IMR-90 (cell line): ENCODE measurements around the gene ST6GALNAC2. TPM values are rescaled to one million over a fixed set of nuclear protein-coding genes. Genes with fewer than 3 reads are reported as not detected.

ENCODE experiments used
- ATAC-seq: fragments of 200-7000 bp; cut with Tn5 transposase; 2 replicates; pipeline ENCODE4 v1.9.1; 2020; ENCODE audit warnings: low read depth, mild to moderate bottlenecking, moderate library complexity
- Bru-seq: library from RNA; stranded (reverse); fragments of 400-500 nt; gene quantifications from one replicate; lab custom pipeline; 2021; lab: Mats Ljungman, UMichigan
- BruChase-seq, 2 experiments: library from RNA; stranded (reverse); fragments of 400-500 nt; gene quantifications; one replicate each; lab custom pipeline; 2021; lab: Mats Ljungman, UMichigan
- BruUV-seq: library from RNA; stranded (reverse); fragments of 400-500 nt; replicated peaks from 2 replicates; lab custom pipeline; 2021; lab: Mats Ljungman, UMichigan
- CTCF ChIA-PET: fragments of 300-600 bp; formaldehyde crosslinking; extraction: SDS; loops from one replicate; lab custom pipeline; 2021; ENCODE audit warnings: antibody characterized with exemption; lab: Yijun Ruan, JAX
- POLR2A ChIA-PET: fragments of 300-600 bp; sonication (Branson Sonifier 250); formaldehyde crosslinking; loops from one replicate; lab custom pipeline; 2022; ENCODE audit warnings: antibody characterized with exemption; ENCODE audit not compliant: unreplicated experiment; lab: Charles Lee
- DNase-seq: peaks from one replicate; pipeline ENCODE4 v3.0.0; 2013
- H2AFZ ChIP-seq: replicated peaks from 2 replicates; pipeline ENCODE3; 2013; ENCODE audit warnings: low read length, mild to moderate bottlenecking; ENCODE audit not compliant: poor library complexity
- H2AK5ac ChIP-seq: 2 replicates; pipeline ENCODE4 v1.6.1; 2013; ENCODE audit warnings: low read depth, low read length, inconsistent platforms
- H2AK9ac ChIP-seq: replicated peaks from 2 replicates; pipeline ENCODE3; 2013; ENCODE audit warnings: mild to moderate bottlenecking, low read depth, low read length, moderate library complexity; ENCODE audit not compliant: poor library complexity
- H2BK120ac ChIP-seq: 2 replicates; pipeline ENCODE4 v1.6.1; 2013; ENCODE audit warnings: low read depth, low read length, inconsistent platforms
- H2BK15ac ChIP-seq: 3 replicates; pipeline ENCODE4 v1.6.1; 2013; ENCODE audit warnings: low read depth, low read length, inconsistent platforms
- H2BK20ac ChIP-seq: 2 replicates; pipeline ENCODE4 v1.6.1; 2013; ENCODE audit warnings: low read depth, mild to moderate bottlenecking, inconsistent platforms, low read length, moderate library complexity
- H2BK5ac ChIP-seq: 2 replicates; pipeline ENCODE4 v1.6.1; 2013; ENCODE audit warnings: mild to moderate bottlenecking, low read depth, low read length, inconsistent platforms; ENCODE audit not compliant: poor library complexity, severe bottlenecking
- H3K14ac ChIP-seq: replicated peaks from 2 replicates; pipeline ENCODE4 v1.6.1; 2013; ENCODE audit warnings: low read depth, low read length, inconsistent platforms
- H3K18ac ChIP-seq: 2 replicates; pipeline ENCODE4 v1.6.1; 2013; ENCODE audit warnings: low read depth, low read length, control low read depth
- H3K23ac ChIP-seq: 2 replicates; pipeline ENCODE4 v1.6.1; 2013; ENCODE audit warnings: low read depth, low read length, inconsistent platforms
- H3K27ac ChIP-seq: 2 replicates; pipeline ENCODE4 v1.5.1; 2013; ENCODE audit warnings: mild to moderate bottlenecking, control low read depth, low read length; ENCODE audit not compliant: insufficient read depth
- H3K27me3 ChIP-seq: 2 replicates; pipeline ENCODE4 v1.6.1; 2013; ENCODE audit warnings: low read length; ENCODE audit not compliant: control insufficient read depth, insufficient read depth
- H3K36me3 ChIP-seq: 2 replicates; pipeline ENCODE4 v1.6.1; 2013; ENCODE audit warnings: low read length, mixed read lengths; ENCODE audit not compliant: control insufficient read depth, insufficient read depth
- H3K4ac ChIP-seq: 2 replicates; pipeline ENCODE4 v1.6.1; 2013; ENCODE audit warnings: low read depth, low read length, inconsistent platforms
- H3K4me1 ChIP-seq: 2 replicates; pipeline ENCODE4 v1.6.1; 2013; ENCODE audit warnings: low read length, mixed read lengths; ENCODE audit not compliant: control insufficient read depth, insufficient read depth
- H3K4me2 ChIP-seq: 2 replicates; pipeline ENCODE4 v1.6.1; 2013; ENCODE audit warnings: low read depth, mild to moderate bottlenecking, control low read depth, low read length, moderate library complexity
- H3K4me3 ChIP-seq: 2 replicates; pipeline ENCODE4 v1.5.1; 2013; ENCODE audit warnings: low read depth, mild to moderate bottlenecking, control low read depth, low read length, moderate library complexity; ENCODE audit not compliant: insufficient read depth
- H3K56ac ChIP-seq: 2 replicates; pipeline ENCODE4 v1.6.1; 2013; ENCODE audit warnings: low read length, inconsistent platforms; ENCODE audit not compliant: insufficient read depth; ENCODE audit errors: extremely low read depth
- H3K79me1 ChIP-seq, 2 experiments: 2 replicates each; pipeline ENCODE4 v1.6.1; 2013; ENCODE audit warnings: low read length in 2 of 2, inconsistent platforms in 1 of 2, low read depth in 1 of 2
- H3K9ac ChIP-seq: 2 replicates; pipeline ENCODE4 v1.6.1; 2013; ENCODE audit warnings: low read depth, low read length, control low read depth
- H3K9me1 ChIP-seq: 2 replicates; pipeline ENCODE4 v1.6.1; 2013; ENCODE audit warnings: low read length, inconsistent platforms; ENCODE audit not compliant: insufficient read depth
- H3K9me3 ChIP-seq: 2 replicates; pipeline ENCODE4 v1.6.1; 2013; ENCODE audit warnings: low read length; ENCODE audit not compliant: control insufficient read depth, insufficient read depth
- H4K20me1 ChIP-seq: 2 replicates; pipeline ENCODE4 v1.6.1; 2013; ENCODE audit warnings: low read length, inconsistent platforms; ENCODE audit not compliant: insufficient read depth
- H4K5ac ChIP-seq: 2 replicates; pipeline ENCODE4 v1.6.1; 2013; ENCODE audit warnings: mild to moderate bottlenecking, low read depth, low read length, control low read depth
- H4K8ac ChIP-seq, 2 experiments: 2 replicates each; pipeline ENCODE4 v1.6.1; 2013; ENCODE audit warnings: low read depth in 2 of 2, low read length in 2 of 2, control low read depth in 1 of 2, inconsistent platforms in 1 of 2
- H4K91ac ChIP-seq: 2 replicates; pipeline ENCODE4 v1.6.1; 2013; ENCODE audit warnings: low read depth, low read length, inconsistent platforms; ENCODE audit not compliant: insufficient read depth
- CEBPB ChIP-seq: IDR thresholded peaks from 2 replicates; pipeline ENCODE4 v1.6.1; 2012; ENCODE audit warnings: low read depth, low read length, improper control_type of control experiment
- CHD1 ChIP-seq: IDR thresholded peaks from 2 replicates; pipeline ENCODE4 v1.6.1; 2012; ENCODE audit warnings: low read depth, low read length, improper control_type of control experiment
- CTCF ChIP-seq: conservative IDR thresholded peaks from 2 replicates; pipeline ENCODE4 v1.5.1; 2012; ENCODE audit warnings: mild to moderate bottlenecking, low read depth, low read length, improper control_type of control experiment
- RAD21 ChIP-seq: IDR thresholded peaks from 2 replicates; pipeline ENCODE4 v1.6.1; 2012; ENCODE audit warnings: low read length, improper control_type of control experiment
- RFX5 ChIP-seq: IDR thresholded peaks from 2 replicates; pipeline ENCODE4 v1.8.0; 2012; ENCODE audit warnings: low read depth, mild to moderate bottlenecking, low read length, moderate library complexity
- WGBS, 2 experiments: methylation state at CpG; one replicate each; pipeline versions ENCODE4 v1.1.5 to v1.1.7; 2013; ENCODE audit warnings: missing lambda C conversion rate in 2 of 2; ENCODE audit not compliant: insufficient read length in 1 of 2; ENCODE audit errors: extremely low coverage in 2 of 2; 5-methylcytosine and 5-hydroxymethylcytosine counted together
- dilution Hi-C: fragments of 300-500 bp; cut with HindIII; formaldehyde crosslinking; loops from one replicate; pipeline ENCODE4 v1.14.3; 2018; ENCODE audit warnings: low sequenced_read_pairs; ENCODE audit not compliant: unreplicated experiment
- in situ Hi-C: fragments of 300-500 bp; cut with MboI; formaldehyde crosslinking; loops from 3 replicates; pipeline ENCODE4 v1.14.3; 2019; ENCODE audit warnings: low sequenced_read_pairs, inconsistent platforms, mixed read lengths
- intact Hi-C: fragments of 100-400 bp; cut with micrococcal nuclease; formaldehyde crosslinking; loops from 2 replicates; pipeline ENCODE4 v1.10.0; 2022
- long read RNA-seq: library from polyadenylated mRNA; unstranded; transcript quantifications from one replicate; pipeline ENCODE4 v2.0.0, GENCODE V29; 2021; ENCODE audit not compliant: unreplicated experiment
- polyA plus RNA-seq, 3 experiments: library from polyadenylated mRNA; depleted of rRNA; stranded (reverse); fragments of >200 nt; gene quantifications; 2 replicates each; pipeline ENCODE4 v1.2.3, GENCODE V29; 2012; ENCODE audit warnings: low replicate concordance in 1 of 3
- total RNA-seq: library from RNA; depleted of rRNA; stranded (reverse); fragments of >200 nt; gene quantifications from 2 replicates; pipeline ENCODE4 v1.2.3, GENCODE V29; 2012; rRNA removed

The ST6GALNAC2 gene
- not detected in 2 replicates for total RNA-seq
- polyA plus RNA-seq (2012; rRNA removed), result 0.10 TPM in 1 of 2 replicates, not detected in the other
- polyA plus RNA-seq (2012; cell fraction: cytosol; rRNA removed), result 0.06 and 0.18 TPM in 2 replicates
- polyA plus RNA-seq (2012; cell fraction: nucleus; rRNA removed; ENCODE audit: low replicate concordance), result 0.03 and 0.25 TPM in 2 replicates
- Bru-seq, nascent RNA, result percentile 22 among the genes with signal in this experiment
- BruChase-seq, experiment 1, labeled RNA remaining after a 6-hour chase, result percentile 25 among the genes with signal in this experiment
- BruChase-seq, experiment 2, labeled RNA remaining after a 2-hour chase, result percentile 26 among the genes with signal in this experiment
- long read RNA-seq, partial matches to known transcripts, result 1 of 3 reads
- long read RNA-seq, other reads (novel, unspliced or antisense), result 2 of 3 reads

DNA sequence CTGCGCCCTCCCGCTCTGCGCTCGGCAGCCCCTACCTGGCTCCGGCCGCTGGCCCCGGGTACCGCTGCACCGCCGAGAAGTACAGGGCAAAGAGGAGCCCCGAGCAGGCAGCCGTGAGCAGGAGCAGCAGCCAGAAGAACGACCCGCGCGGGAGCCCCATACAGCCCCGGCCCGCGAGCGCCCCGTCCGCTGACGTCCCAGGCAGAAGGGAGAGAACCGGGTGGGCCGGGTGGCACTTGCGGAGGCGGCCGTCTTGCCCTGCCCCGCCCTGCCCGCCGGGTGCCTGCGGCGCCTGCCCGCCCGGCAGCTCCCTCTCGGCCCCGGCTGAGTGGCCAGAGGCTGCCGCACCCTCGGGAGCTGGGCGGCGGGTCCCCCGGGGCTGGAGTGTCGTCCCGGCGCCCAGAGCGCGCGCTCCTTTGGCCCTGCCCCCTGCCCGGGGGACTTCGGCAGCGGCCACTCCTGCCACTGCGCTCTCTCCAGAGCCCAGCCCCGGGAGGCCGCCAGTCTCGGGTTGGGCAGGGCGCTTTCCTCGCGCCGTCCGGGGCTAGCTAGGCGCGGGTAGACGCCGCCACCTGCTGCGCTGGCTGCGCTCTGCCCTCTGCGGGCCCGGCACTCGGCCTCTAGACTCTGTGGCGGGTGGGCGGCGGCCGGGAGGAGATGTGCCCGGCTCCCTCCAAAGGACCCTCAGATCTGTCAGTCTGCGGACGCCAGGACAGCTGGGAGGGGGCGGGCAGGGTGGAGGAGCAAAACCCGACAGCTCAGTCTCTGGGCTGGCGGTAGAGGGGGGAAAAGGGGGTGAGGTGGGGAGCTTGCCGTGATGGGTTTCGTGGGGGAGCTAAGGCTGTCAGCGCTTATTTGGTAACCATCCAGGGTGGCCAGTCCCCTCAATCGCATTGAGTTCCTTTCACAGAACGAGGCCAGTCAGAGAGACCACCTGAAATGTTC, at the start of gene ST6GALNAC2:
Gene ST6GALNAC2 (minus strand): TSS at position 212 of the 945 bp plus-strand sequence. CDS start 52 bp downstream, at position 160.
- H3K9me3 ChIP-seq, result 0 out of 2 replicates have a peak, but pooled peaks cover 2% of the 10 kb centered on the region
- no peak within 1 kb of the TSS for H2BK120ac ChIP-seq
- H3K27ac ChIP-seq, result no peak within 1 kb of the TSS; the same call in 1 of the 2 replicates
- H2BK15ac ChIP-seq, result no peak within 1 kb of the TSS
- no peak within 1 kb of the TSS for H3K18ac ChIP-seq
- no peaks in the 10 kb centered on the region; the same call in 1 of the 2 replicates for H3K4me1 ChIP-seq
- POLR2A ChIA-PET, result no interaction called here
- H4K20me1 ChIP-seq, result no peaks in the 10 kb centered on the region
- H2BK20ac ChIP-seq, result no peak within 1 kb of the TSS
- H4K5ac ChIP-seq, result no peak within 1 kb of the TSS
- no peak within 1 kb of the TSS for H2BK5ac ChIP-seq
- no peak for TF ChIP-seq CHD1
- TF ChIP-seq RAD21, result peak; percentile 53
- TF ChIP-seq CEBPB, result no peak
- TF ChIP-seq CTCF, result peak; percentile 39
- TF ChIP-seq RFX5, result no peak
- no peaks in the 10 kb centered on the region for H3K36me3 ChIP-seq
- H3K9me1 ChIP-seq, result no peaks in the 10 kb centered on the region; the same call in 1 of the 2 replicates
- no peak within 1 kb of the TSS for H3K56ac ChIP-seq
- no peak within 1 kb of the TSS for H3K4ac ChIP-seq
- peak within 1 kb of the TSS; percentile 86 for H2AFZ ChIP-seq
- peak within 1 kb of the TSS; percentile 7 for H2AK9ac ChIP-seq
- CTCF ChIA-PET, result no interaction called here
- no peak within 1 kb of the TSS for H4K91ac ChIP-seq
- H4K8ac ChIP-seq, result no peak within 1 kb of the TSS
- no peak within 1 kb of the TSS for H3K14ac ChIP-seq
- in situ Hi-C loops (no loop called here), dilution Hi-C loops (no loop called here), intact Hi-C loops (no loop called here)
- no peak for DNase-seq
- 1% methylated on average over 42 of the region's 84 CpGs; no CpG with 5 or more reads in 1 of the 2 experiments for WGBS, 2 experiments
- ATAC-seq, result peak; percentile 72
- H3K4me2 ChIP-seq, result peak within 1 kb of the TSS; percentile 85
- H2AK5ac ChIP-seq, result no peak within 1 kb of the TSS
- H3K9ac ChIP-seq, result peak within 1 kb of the TSS; percentile 37
- H3K79me1 ChIP-seq, result no peaks in the 10 kb centered on the region
- no peak within 1 kb of the TSS; the same call in 1 of the 2 replicates for H3K23ac ChIP-seq
- H3K27me3 ChIP-seq, result peaks cover 31% of the 10 kb centered on the region
- no TSS peak for BruUV-seq
- peak within 1 kb of the TSS; percentile 47 for H3K4me3 ChIP-seq
